Measurements from ENCODE around the gene PTPRE. TPM values are rescaled to one million over a fixed set of nuclear protein-coding genes. Genes with fewer than 3 reads are reported as not detected.

The PTPRE gene
- total RNA-seq, 1 donor from 2014 or later = 5.4 TPM

DNA sequence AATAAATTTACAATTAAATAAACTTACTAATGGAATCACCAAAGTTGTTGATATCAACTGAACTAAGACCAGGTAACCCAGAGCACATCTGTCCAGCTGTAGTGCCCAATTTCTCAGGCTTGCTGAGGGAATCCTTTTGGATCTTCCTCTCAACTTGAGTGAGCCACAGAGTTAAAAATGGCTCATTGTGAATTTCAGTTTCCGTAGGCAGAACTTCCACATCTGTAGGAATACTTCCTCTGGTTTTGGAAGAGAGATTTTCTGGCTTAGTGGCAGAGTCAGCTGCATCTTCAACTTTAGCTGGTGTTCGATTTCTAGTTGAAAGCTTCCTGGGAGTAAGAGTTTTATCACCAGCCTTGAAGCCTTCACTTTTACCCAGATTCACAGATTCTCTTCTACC is 208.0 kb downstream of the PTPRE start:
- DNase-seq (ENCODE audit: low read depth) = no peak
- no peak overlapping the region for H3K4me3 ChIP-seq (ENCODE audit: low read depth, low read length)
- TF ChIP-seq, protein P1, sequence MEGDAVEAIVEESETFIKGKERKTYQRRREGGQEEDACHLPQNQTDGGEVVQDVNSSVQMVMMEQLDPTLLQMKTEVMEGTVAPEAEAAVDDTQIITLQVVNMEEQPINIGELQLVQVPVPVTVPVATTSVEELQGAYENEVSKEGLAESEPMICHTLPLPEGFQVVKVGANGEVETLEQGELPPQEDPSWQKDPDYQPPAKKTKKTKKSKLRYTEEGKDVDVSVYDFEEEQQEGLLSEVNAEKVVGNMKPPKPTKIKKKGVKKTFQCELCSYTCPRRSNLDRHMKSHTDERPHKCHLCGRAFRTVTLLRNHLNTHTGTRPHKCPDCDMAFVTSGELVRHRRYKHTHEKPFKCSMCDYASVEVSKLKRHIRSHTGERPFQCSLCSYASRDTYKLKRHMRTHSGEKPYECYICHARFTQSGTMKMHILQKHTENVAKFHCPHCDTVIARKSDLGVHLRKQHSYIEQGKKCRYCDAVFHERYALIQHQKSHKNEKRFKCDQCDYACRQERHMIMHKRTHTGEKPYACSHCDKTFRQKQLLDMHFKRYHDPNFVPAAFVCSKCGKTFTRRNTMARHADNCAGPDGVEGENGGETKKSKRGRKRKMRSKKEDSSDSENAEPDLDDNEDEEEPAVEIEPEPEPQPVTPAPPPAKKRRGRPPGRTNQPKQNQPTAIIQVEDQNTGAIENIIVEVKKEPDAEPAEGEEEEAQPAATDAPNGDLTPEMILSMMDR (conservative IDR thresholded peaks at IDR 0.05; ENCODE audit: low read depth, low read length) = no peak

DNA sequence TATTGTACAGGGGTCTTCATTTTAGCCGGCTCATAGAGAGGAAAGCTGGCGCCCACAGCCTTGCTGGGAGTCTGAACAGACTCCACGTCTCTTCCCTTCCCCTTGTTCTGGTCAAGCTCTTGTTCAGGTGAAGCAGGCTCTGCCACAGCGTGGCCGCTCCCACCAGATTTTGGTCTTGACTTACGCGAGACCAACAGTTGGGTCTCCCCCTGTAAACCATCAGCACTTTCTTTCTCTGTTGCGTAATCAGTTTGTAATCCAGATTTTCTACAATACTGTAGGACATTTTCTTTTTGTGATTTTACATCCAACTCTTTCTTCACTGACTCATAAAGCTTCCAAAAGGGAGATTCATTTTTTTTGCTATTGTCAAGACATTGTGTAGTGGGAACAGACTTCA is 208.5 kb downstream of the PTPRE start:
- TF ChIP-seq, protein P1 (conservative IDR thresholded peaks at IDR 0.05; ENCODE audit: low read depth, low read length) = no peak
- no peak for DNase-seq (ENCODE audit: low read depth)
- no peak overlapping the region for H3K4me3 ChIP-seq (ENCODE audit: low read depth, low read length)

DNA sequence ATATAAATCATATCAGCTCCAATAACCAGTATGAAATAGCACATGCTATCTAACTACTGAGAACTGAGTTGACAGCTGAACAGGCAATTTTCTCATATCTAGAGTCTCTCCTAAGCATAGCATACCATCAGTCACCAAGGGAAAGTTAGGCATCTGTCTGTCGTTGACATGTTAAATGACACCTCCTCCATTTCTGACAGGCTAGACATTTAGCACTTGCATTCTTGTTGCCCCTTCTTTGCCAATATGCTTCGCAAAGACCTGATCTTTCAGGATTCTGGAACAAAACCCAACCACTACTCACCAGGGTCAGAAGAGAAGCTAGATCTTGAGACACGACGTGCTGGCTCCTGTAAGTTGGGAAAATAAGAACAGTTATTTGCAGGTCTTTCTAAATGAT is 209.3 kb downstream of the PTPRE start:
- TF ChIP-seq, protein P1 (conservative IDR thresholded peaks at IDR 0.05; ENCODE audit: low read depth, low read length) = no peak
- DNase-seq (ENCODE audit: low read depth) = no peak
- no peak overlapping the region for H3K4me3 ChIP-seq (ENCODE audit: low read depth, low read length)

DNA sequence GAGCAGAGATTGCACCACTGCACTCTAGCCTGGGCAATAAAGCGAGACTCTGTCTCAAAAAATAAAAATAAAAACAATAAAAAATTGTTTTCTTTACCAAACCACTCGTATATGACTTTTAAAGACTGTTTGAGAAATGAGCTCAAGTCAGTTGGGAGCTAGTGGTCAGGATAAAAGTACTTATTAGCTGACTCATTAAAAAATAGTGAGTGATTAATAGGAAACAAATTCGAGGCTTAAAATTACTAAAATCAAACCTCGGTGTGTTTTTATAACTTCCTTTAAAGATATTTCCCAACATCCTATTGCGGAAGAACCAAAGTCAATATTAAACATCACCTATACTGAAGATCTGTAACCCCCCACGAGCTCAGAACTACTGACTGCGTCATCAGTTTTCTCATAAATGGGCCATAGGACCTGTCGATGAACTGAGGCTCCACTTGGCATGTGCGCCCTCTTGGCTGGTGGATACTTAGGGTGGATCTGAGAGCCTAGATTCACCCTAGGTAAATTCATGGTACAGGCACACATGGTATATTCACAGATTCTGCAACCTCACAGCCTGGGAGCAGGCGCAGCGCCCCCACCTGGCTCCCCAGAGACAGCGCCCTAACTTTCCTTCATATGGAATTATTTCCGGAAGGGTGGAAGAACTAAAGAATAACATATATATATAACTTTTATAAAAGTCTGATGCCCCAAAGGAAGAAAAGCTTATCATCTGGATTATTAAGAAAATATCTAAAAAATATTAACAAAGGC is 210.1 kb downstream of the PTPRE start:
- TF ChIP-seq, protein P1 (conservative IDR thresholded peaks at IDR 0.05; ENCODE audit: low read depth, low read length) = peak; percentile 35
- no peak for DNase-seq (ENCODE audit: low read depth)
- H3K4me3 ChIP-seq (ENCODE audit: low read depth, low read length) = no peak overlapping the region

DNA sequence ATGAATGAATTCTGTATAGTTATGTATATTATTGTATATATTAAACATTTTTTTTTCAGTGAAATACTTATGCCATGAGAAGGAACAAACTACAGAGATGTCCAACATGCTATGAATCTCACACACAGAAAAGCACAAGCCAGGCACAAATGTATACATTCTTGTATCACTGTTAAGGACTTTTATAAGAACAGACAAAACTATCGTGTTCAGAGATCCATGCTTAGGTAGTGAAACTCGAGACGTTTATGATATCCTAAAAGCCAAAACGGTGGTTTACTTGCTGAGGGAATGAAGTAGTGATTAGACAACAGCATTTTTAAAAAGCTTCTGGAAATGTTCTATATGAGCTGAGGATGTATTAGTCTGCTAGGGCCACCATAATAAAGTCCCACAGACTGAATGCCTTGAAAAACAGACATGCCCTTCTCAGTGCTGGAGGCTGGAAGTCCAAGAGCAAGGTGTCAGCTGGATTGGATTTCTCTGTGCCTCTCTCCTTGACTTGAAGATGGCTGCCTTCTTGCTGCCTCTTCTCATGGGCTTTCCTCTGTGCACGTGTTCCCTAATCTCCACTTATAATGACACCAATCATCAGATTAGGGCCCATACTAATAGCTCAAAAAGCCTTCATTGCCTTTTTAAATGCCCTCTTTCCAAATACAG is 215.0 kb downstream of the PTPRE start:
- TF ChIP-seq, protein P1 (conservative IDR thresholded peaks at IDR 0.05; ENCODE audit: low read depth, low read length) = no peak
- H3K4me3 ChIP-seq (ENCODE audit: low read depth, low read length) = no peak overlapping the region
- DNase-seq (ENCODE audit: low read depth) = no peak

DNA sequence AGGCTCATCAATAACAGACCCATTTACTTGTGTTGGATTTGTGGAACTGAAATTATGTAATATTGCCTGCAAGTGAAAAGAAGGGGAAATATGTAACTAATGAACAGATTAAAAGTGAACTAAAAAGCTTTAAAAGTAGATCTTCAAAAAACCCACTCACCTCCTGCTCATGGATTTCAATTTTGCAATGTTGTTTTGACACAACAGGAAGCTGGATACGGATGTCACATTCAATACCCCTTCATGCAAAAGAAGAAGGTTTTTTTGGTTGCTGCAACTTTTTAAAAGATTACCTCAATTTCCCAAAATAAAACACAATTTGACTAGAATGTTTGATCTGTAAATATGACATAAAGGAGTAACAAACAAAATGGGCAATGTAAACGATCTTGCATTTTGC is 216.0 kb downstream of the PTPRE start:
- TF ChIP-seq, protein P1 (conservative IDR thresholded peaks at IDR 0.05; ENCODE audit: low read depth, low read length) = no peak
- no peak for DNase-seq (ENCODE audit: low read depth)
- H3K4me3 ChIP-seq (ENCODE audit: low read depth, low read length) = no peak overlapping the region
